SH-SY5Y (cell line): Measurements from ENCODE around the gene OBSCN.

Experiments
- GATA2 ChIP-seq: IDR thresholded peaks from 2 replicates; pipeline ENCODE4 v1.6.1; 2011; ENCODE audit warnings: mild to moderate bottlenecking, low read depth, low read length
- GATA3 ChIP-seq: IDR thresholded peaks from 2 replicates; pipeline ENCODE4 v1.6.1; 2011; ENCODE audit warnings: low read depth, mild to moderate bottlenecking, low read length, moderate library complexity

Gene OBSCN

GRCh38 chr1:228213917-228214808 lies 6.3 kb downstream of the OBSCN start:
- TF ChIP-seq GATA3: no peak
- no peak for TF ChIP-seq GATA2

GRCh38 chr1:228214921-228215662 lies 7.2 kb downstream of the OBSCN start:
- no peak for TF ChIP-seq GATA2
- TF ChIP-seq GATA3: no peak

- no peak for TF ChIP-seq GATA3
- no peak for TF ChIP-seq GATA2
These were observed 7.8 kb downstream of the OBSCN start for GRCh38 chr1:228215663-228216116.

GRCh38 chr1:228216371-228217320 lies 8.8 kb downstream of the OBSCN start:
- TF ChIP-seq GATA3: no peak
- no peak for TF ChIP-seq GATA2

GRCh38 chr1:228217551-228218344 lies 9.9 kb downstream of the OBSCN start:
- TF ChIP-seq GATA2: no peak
- no peak for TF ChIP-seq GATA3

GRCh38 chr1:228218513-228219244 lies 10.8 kb downstream of the OBSCN start:
- TF ChIP-seq GATA2: no peak
- TF ChIP-seq GATA3: no peak

- TF ChIP-seq GATA2: no peak
- TF ChIP-seq GATA3: no peak
These were observed 11.6 kb downstream of the OBSCN start for GRCh38 chr1:228219245-228219961.

- no peak for TF ChIP-seq GATA2
- no peak for TF ChIP-seq GATA3
These were observed 12.3 kb downstream of the OBSCN start for GRCh38 chr1:228219962-228220780.

- TF ChIP-seq GATA3 (no peak), GATA2 (no peak)
These were observed 14.7 kb downstream of the OBSCN start for GRCh38 chr1:228222548-228222947.

- TF ChIP-seq GATA2 (no peak), GATA3 (no peak)
These were observed 16.6 kb downstream of the OBSCN start for GRCh38 chr1:228224198-228225164.
